SK-N-SH (cell line): ENCODE results near the gene ADCY6.

Experiments
- CTCF ChIP-seq: fragments of 200-600 bp; sonication (generic); IDR thresholded peaks from 2 replicates; pipeline ENCODE4 v1.6.1; 2017; ENCODE audit warnings: antibody characterized with exemption, mild to moderate bottlenecking, moderate library complexity
- POLR2AphosphoS5 ChIP-seq: IDR thresholded peaks from 2 replicates; pipeline ENCODE4 v1.6.1; 2012; ENCODE audit warnings: low read depth, low read length
- RAD21 ChIP-seq: IDR thresholded peaks from 2 replicates; pipeline ENCODE4 v1.6.1; 2012; ENCODE audit warnings: mild to moderate bottlenecking, low read length
- SIN3A ChIP-seq: IDR thresholded peaks from 2 replicates; pipeline ENCODE4 v1.6.1; 2012; ENCODE audit warnings: low read depth, mild to moderate bottlenecking, low read length, moderate library complexity, borderline replicate concordance
- TF ChIP-seq, protein P1 (sequence below): IDR thresholded peaks from 2 replicates; pipeline ENCODE4; 2012

DNA sequence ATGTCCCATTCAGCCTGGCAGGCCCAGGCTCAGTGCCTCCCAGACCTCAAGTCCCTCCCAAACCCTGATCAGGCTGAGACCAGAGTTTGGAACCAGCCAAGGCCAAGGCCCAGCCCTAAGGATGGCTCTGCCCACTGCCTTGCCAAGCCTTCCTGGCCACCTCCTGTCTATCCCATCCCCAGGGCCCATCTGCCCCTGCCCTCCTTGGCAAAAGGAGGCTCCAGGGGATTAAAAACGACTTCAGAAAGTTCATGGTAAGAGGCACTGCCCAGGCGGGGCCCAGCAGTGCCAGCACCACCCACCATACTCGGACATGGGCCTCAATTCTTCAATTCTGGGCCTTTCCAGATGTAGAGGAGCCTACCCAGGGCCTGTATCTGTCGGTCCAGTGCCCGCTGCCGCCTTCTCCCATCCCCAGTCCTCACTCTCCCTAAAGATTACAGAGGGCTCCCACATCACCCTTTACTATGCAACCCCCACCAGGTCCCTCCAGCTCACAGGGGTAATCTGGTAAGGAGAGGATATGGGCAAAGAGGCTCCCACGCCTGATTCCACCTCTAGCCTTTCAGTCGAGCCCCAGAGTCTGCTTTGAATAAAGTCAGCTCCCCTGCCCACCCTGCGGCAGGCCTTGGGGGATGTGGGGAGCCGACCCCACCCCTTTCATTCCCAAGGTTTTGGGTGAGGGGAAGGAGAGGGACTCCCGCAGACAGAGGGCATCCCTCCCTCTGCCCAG is 932 bp downstream of the ADCY6 start:
- no peak for TF ChIP-seq CTCF
- TF ChIP-seq, protein P1, sequence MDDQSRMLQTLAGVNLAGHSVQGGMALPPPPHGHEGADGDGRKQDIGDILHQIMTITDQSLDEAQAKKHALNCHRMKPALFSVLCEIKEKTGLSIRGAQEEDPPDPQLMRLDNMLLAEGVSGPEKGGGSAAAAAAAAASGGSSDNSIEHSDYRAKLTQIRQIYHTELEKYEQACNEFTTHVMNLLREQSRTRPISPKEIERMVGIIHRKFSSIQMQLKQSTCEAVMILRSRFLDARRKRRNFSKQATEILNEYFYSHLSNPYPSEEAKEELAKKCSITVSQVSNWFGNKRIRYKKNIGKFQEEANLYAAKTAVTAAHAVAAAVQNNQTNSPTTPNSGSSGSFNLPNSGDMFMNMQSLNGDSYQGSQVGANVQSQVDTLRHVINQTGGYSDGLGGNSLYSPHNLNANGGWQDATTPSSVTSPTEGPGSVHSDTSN: no peak
- no peak for TF ChIP-seq SIN3A
- TF ChIP-seq RAD21: no peak
- no peak for TF ChIP-seq POLR2AphosphoS5
